ENCODE measurements around the gene MAP6.

GRCh38 chr11:75586395-75586794, 82.4 kb downstream of the MAP6 start:
- TF ChIP-seq POLR2A (IDR thresholded peaks at IDR 0.05) (no peak), CTCF (IDR thresholded peaks at IDR 0.05) (no peak)

All from Peyer's patch (tissue), 4 donors.